NCI-H524 treated with DMSO at 0.1 percent for 48 hours (cell line): ENCODE measurements around the gene ATP4A.
"Not testable (repeated sequence)": the region's sequence is repeated elsewhere in the genome, so short reads cannot be mapped to it uniquely, and the experiment has no call there.

Source experiments
- DNase-seq: peaks from one replicate; lab custom pipeline; 2025; lab: John Stamatoyannopoulos, UW

The ATP4A gene

GRCh38 chr19:35563207-35563829, at the start of gene ATP4A:
TSS of gene ATP4A (minus strand) at chr19:35563658. CDS start at chr19:35563629, 29 bp downstream.
- DNase-seq, result no peak

- peak; percentile 86 for DNase-seq
Measured at GRCh38 chr19:35612559-35613321, 49.3 kb upstream of the ATP4A start, which contains the start of gene HAUS5. TSS of gene HAUS5 (plus strand) at chr19:35612735. CDS start at chr19:35612795, 60 bp downstream.

- no peak for DNase-seq
Measured at GRCh38 chr19:35612224-35612558, 48.7 kb upstream of the ATP4A start.

- no peak for DNase-seq
Measured at GRCh38 chr19:35609851-35610353, 46.4 kb upstream of the ATP4A start.

GRCh38 chr19:35608251-35608650, 44.8 kb upstream of the ATP4A start:
- DNase-seq, result no peak

- no peak for DNase-seq
Measured at GRCh38 chr19:35607661-35608060, 44.2 kb upstream of the ATP4A start.

GRCh38 chr19:35607170-35607569, 43.7 kb upstream of the ATP4A start:
- not testable (repeated sequence) for DNase-seq

- not testable (repeated sequence) for DNase-seq
Measured at GRCh38 chr19:35604436-35604835, 41.0 kb upstream of the ATP4A start.

- DNase-seq, result no peak
Measured at GRCh38 chr19:35601971-35602370, 38.5 kb upstream of the ATP4A start.

- DNase-seq, result no peak
Measured at GRCh38 chr19:35596366-35596999, 33.0 kb upstream of the ATP4A start.

GRCh38 chr19:35595928-35596327, 32.5 kb upstream of the ATP4A start:
- no peak for DNase-seq

GRCh38 chr19:35595026-35595425, 31.6 kb upstream of the ATP4A start:
- not testable (repeated sequence) for DNase-seq

GRCh38 chr19:35592226-35592625, 28.8 kb upstream of the ATP4A start:
- no peak for DNase-seq

- no peak for DNase-seq
Measured at GRCh38 chr19:35590875-35591274, 27.4 kb upstream of the ATP4A start.

- DNase-seq, result no peak
Measured at GRCh38 chr19:35587321-35587720, 23.9 kb upstream of the ATP4A start.

- no peak for DNase-seq
Measured at GRCh38 chr19:35585848-35586247, 22.4 kb upstream of the ATP4A start, which contains the start of gene PMIS2. TSS of gene PMIS2 (plus strand) at chr19:35586173. CDS start at chr19:35586260, 87 bp downstream.

- DNase-seq, result no peak
Measured at GRCh38 chr19:35582760-35583159, 19.3 kb upstream of the ATP4A start.

GRCh38 chr19:35578707-35579106, 15.2 kb upstream of the ATP4A start:
- DNase-seq, result no peak

GRCh38 chr19:35577918-35578317, 14.5 kb upstream of the ATP4A start:
- no peak for DNase-seq

GRCh38 chr19:35571406-35571965, 8.0 kb upstream of the ATP4A start:
- no peak for DNase-seq

GRCh38 chr19:35569281-35569781, 5.9 kb upstream of the ATP4A start:
- DNase-seq, result no peak

- no peak for DNase-seq
Measured at GRCh38 chr19:35566738-35567137, 3.3 kb upstream of the ATP4A start.
